T1000 (cell line): ENCODE results near the gene USP7.
"Not testable (repeated sequence)": the region's sequence is repeated elsewhere in the genome, so short reads cannot be mapped to it uniquely, and the experiment has no call there.

Experiments used
- DNase-seq: peaks from one replicate; lab custom pipeline; 2025; ENCODE audit warnings: mixed read lengths; lab: John Stamatoyannopoulos, UW

The USP7 gene

GRCh38 chr16:8877894-8878522 is 85.7 kb downstream of the USP7 start:
- DNase-seq = no peak

GRCh38 chr16:8875317-8875716 is 88.4 kb downstream of the USP7 start:
- not testable (repeated sequence) for DNase-seq

DNA sequence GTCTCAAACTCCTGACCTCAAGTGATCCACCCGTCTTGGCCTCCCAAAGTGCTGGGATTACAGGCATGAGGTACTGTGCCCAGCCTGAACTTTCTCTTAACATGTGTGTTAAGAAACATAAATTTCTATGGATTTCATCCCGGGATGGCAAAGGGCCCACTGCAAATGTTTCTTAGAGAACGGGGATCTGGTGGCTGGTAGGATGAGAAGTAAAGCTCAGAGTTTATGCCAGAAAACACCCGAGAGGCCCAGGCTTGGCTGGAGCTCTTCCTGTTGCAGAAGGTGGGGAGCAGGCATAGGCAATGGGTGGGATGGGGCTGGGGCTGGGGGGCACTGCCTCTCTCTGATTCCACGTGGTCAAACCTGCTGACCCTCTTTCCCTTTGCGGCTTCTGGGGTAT is 89.3 kb downstream of the USP7 start:
- no peak for DNase-seq

DNA sequence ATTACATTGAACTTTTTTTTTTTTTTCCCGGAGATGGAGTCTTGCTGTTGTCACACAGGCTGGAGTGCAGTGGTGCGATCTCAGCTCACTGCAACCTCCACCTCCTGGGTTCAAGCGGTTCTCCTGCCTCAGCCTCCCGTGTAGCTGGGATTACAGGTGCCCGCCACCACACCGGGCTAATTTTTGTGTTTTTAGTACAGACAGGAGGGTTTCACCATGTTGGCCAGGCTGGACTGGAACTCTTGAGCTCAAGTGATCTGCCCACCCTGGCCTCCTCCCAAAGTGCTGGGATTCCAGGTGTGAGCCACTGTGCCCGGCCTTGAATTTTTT is 89.9 kb downstream of the USP7 start:
- not testable (repeated sequence) for DNase-seq

DNA sequence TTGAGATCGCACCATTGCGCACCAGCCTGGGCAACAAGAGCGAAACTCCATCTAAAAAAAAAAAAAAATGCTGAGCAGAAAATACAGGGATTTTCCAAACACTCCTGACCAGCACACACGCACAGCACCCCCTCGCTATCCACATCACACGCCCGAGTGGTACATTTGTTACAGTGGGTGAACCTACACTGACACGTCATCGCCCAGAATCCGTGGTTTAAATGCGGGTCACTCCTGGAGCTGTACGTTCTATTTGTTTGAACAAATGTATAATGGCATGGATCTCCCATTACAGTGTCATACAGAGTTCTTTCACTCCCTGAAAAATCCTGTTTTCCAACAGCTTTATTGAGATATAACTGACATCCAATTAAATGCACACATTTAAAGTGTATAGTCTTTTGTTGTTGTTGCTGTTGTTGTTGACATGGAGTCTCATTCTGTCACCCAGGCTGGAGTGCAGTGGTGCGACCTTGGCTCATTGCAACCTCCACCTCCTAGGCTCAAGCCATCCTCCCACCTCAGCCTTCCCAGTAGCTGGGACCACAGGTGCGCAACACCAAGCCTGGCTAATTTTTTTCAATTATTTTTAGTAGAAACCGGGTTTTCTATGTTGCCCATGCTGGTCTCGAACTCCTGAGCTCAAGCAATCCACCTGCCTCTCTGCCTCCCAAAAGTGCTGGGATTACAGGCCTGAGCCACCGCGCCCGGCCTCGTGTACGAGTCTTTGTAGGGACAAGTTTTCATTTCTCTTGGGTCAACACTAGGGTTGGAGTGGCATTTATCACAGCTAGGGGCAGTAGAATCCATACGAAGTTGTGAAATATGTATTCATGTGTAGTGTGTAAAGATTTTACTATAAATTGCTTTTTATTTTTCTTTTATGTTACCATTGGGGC is 90.5 kb downstream of the USP7 start:
- DNase-seq = no peak

GRCh38 chr16:8872071-8872470 is 91.6 kb downstream of the USP7 start:
- no peak for DNase-seq

GRCh38 chr16:8869988-8870241 is 93.8 kb downstream of the USP7 start:
- not testable (repeated sequence) for DNase-seq

- DNase-seq = no peak
These were observed 94.3 kb downstream of the USP7 start for GRCh38 chr16:8869212-8869987.

- DNase-seq = peak; percentile 89
These were observed 95.1 kb downstream of the USP7 start, which contains the start of gene CARHSP1 for GRCh38 chr16:8868416-8869211. CARHSP1 (minus strand) TSS chr16:8869006; CDS start chr16:8859328, 9,678 bp downstream.

GRCh38 chr16:8867932-8868415 is 95.7 kb downstream of the USP7 start:
- no peak for DNase-seq

- DNase-seq = no peak
These were observed 96.3 kb downstream of the USP7 start for GRCh38 chr16:8867216-8867931.

DNA sequence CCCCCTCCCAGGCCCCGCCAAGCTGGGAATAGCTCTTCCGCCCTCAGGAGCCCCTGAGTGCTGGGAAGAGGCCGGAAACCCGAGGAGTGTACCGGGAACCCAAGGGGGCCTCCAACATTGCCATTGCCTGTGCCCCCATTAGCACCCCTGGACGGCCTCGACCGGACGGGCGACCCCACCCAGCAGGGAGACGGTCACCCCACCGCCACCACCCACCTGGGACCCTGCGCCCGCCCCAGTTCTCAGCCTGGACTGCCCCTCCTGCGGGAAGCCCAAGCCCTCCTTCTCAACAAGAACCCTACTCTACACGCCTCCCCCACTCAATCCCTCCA is 96.9 kb downstream of the USP7 start:
- DNase-seq = no peak

GRCh38 chr16:8866118-8866883 is 97.4 kb downstream of the USP7 start:
- DNase-seq = no peak

DNA sequence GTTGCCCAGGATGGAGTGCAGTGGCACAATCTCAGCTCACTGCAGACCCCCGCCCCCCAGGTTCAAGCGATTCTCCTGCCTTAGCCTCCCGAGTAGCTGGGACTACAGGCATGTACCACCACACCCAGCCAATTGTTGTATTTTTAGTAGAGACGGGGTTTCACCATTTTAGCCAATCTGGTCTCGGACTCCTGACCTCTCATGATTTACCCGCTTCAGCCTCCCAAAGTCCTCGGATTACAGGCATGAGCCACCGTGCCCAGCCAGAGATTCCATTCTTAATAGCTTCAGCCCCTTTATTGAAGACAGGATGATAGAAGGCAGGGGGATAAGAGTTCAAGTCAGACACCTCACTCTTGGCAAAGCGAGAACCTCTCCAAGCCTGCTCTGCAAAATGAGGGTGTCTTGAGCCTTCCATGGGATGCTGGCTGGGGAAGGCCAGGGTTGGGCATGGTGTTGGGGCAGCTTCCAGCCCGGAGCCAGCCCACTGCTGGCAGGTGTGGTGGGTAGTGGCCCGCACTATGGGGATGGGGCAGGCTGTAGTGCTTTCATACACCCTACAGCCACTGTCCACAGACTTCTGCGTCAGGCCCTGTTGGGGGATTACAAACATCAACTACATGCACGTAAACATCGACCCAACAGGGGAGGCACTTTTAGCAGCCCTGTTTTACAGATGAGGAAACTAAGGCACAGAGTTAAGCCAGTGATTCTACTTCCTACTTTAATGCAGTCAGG is 98.4 kb downstream of the USP7 start:
- DNase-seq = no peak

GRCh38 chr16:8864480-8865110 is 99.1 kb downstream of the USP7 start:
- no peak for DNase-seq

DNA sequence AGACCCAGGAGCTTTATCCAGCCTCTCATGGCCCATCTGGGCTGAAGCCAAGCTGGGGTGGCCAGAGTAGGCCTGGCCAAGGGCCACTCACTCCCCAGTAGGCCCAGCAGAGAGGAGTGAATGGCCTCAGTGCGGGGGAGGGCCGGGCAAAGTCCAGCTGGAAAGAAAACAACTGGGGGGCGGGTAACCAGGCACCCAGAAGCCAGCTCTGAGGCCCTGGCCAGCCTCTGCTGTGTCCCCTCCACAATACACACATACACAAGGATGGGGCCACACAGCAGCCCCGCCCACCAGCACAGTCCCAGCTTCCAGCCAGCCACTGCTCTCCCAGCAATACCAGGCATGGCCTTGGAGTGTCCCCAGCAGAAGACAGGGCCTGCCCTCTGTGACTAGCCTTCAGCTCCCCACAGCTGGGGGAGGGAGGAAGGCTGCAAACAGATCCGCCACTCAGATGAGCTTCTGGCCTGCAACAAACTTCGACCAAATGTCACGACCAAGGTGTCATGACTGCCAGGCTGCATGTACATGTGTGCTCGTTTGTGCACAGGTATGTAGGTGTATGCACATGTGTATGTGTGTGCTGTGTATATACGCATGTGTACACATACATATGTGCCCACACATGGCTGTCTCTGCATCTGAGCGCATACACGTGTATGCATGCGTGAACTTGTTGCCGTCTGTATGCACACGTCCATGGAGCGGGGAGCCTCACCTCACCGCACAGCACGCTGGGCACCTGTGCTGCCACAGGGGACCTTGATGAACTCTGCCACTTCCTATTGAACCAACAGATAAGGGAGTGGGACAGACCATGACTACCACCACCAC is 99.9 kb downstream of the USP7 start:
- DNase-seq = no peak

DNA sequence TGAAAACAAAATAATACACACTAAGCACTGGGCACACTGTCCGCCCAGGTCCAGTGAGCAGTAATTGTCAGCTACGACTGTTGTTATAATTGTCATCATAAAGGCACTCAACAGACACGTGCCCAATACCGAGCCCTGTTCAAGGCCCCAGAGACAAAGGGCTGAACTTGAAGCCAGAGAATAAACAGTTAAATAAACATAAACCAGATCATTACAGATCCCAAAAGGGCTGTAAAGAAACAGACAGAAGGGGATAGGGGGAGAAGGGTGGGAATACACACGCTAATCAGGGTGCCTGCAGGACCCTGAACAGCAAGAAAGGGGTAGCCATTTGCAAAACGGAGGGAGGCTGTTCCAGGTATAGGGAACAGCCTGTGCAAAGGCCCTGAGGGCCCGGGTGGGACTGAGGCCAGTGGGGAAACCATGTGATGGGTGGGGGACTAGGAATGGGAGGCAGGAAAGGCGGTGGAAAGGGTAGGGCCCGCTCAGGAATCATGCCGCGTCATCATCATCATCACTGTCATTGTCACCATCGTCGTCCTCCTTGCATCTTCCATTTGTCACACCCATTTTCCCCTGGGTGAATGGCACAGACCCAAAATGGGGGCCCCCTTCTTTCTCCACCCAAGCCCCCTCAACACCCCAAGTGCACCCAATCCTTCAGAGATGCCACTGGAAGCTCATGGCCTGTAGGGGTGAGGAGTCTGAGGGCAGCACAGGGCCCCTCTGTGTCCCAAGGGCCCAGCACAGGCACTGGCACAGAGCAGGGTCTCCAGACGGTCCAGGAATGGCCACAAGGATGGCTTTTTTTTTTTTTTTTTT is 101.2 kb downstream of the USP7 start:
- no peak for DNase-seq
